PC-3 (cell line): ENCODE results near the gene CRIP3. TPM values are rescaled to one million over a fixed set of nuclear protein-coding genes. Genes with fewer than 3 reads are reported as not detected.

Experiments used
- ATAC-seq: fragments of 200-7000 bp; cut with Tn5 transposase; 2 replicates; pipeline ENCODE4 v1.9.1; 2020; ENCODE audit warnings: mild to moderate bottlenecking, moderate library complexity
- BruUV-seq: library from RNA; stranded (reverse); fragments of 400-500 nt; replicated peaks from 2 replicates; lab custom pipeline; 2021; lab: Mats Ljungman, UMichigan
- CTCF ChIA-PET: fragments of 300-600 bp; sonication (Branson Sonifier 250); formaldehyde crosslinking; loops from one replicate; lab custom pipeline; 2022; ENCODE audit warnings: antibody characterized with exemption; lab: Charles Lee
- POLR2A ChIA-PET: fragments of 300-600 bp; sonication (Branson Sonifier 250); formaldehyde crosslinking; loops from one replicate; lab custom pipeline; 2022; ENCODE audit warnings: antibody characterized with exemption; ENCODE audit not compliant: unreplicated experiment; lab: Charles Lee
- DNase-seq: peaks from one replicate; pipeline ENCODE4 v3.0.0-alpha.2; 2015
- H2AFZ ChIP-seq: fragments of 300-600 bp; sonication (generic); 2 replicates; pipeline ENCODE4 v1.6.0; 2016; ENCODE audit warnings: antibody characterized with exemption, low read length
- H3F3A ChIP-seq: fragments of 300-600 bp; sonication (generic); one replicate; pipeline ENCODE4 v1.6.0; 2017; ENCODE audit warnings: antibody characterized with exemption, low read length, control low read depth, mild to moderate bottlenecking; ENCODE audit not compliant: unreplicated experiment
- H3K27ac ChIP-seq: fragments of 300-600 bp; sonication (generic); 2 replicates; pipeline ENCODE4 v1.5.1; 2016; ENCODE audit warnings: mild to moderate bottlenecking, low read length
- H3K27me3 ChIP-seq: fragments of 300-600 bp; sonication (generic); 2 replicates; pipeline ENCODE4 v1.6.1; 2016; ENCODE audit warnings: low read length, mixed read lengths
- H3K36me3 ChIP-seq: fragments of 300-600 bp; sonication (generic); 2 replicates; pipeline ENCODE4 v1.6.1; 2016; ENCODE audit warnings: low read depth, mixed run types, low read length, mixed read lengths
- H3K4me1 ChIP-seq: fragments of 300-600 bp; sonication (generic); 2 replicates; pipeline ENCODE4 v1.5.1; 2016; ENCODE audit warnings: low read length; ENCODE audit not compliant: insufficient read depth
- H3K4me2 ChIP-seq: fragments of 300-600 bp; sonication (generic); 2 replicates; pipeline ENCODE4 v1.6.0; 2016; ENCODE audit warnings: low read length
- H3K4me3 ChIP-seq: fragments of 300-600 bp; sonication (generic); 2 replicates; pipeline ENCODE4 v1.5.1; 2016; ENCODE audit warnings: mild to moderate bottlenecking, low read length, mixed read lengths
- H3K79me2 ChIP-seq: fragments of 300-600 bp; sonication (generic); 2 replicates; pipeline ENCODE4 v1.6.1; 2017; ENCODE audit warnings: low read length, mixed read lengths
- H3K9ac ChIP-seq: fragments of 300-600 bp; sonication (generic); 2 replicates; pipeline ENCODE4 v1.6.0; 2016; ENCODE audit warnings: mild to moderate bottlenecking, low read length
- H3K9me2 ChIP-seq: fragments of 300-600 bp; sonication (generic); replicated peaks from 2 replicates; pipeline ENCODE4 v1.6.1; 2016; ENCODE audit warnings: mixed run types, low read length, mixed read lengths
- H3K9me3 ChIP-seq: fragments of 300-600 bp; sonication (generic); 2 replicates; pipeline ENCODE4 v1.6.1; 2016; ENCODE audit warnings: low read length, mixed read lengths
- H4K20me1 ChIP-seq: fragments of 300-600 bp; sonication (generic); 2 replicates; pipeline ENCODE4 v1.6.1; 2016; ENCODE audit warnings: low read length, mixed read lengths
- CTCF ChIP-seq: fragments of 300-600 bp; sonication (generic); conservative IDR thresholded peaks from 2 replicates; pipeline ENCODE4 v1.5.1; 2017; ENCODE audit warnings: antibody characterized with exemption, low read depth, mild to moderate bottlenecking, low read length
- EZH2 ChIP-seq: fragments of 300-600 bp; sonication (generic); IDR thresholded peaks from one replicate; pipeline ENCODE4 v1.6.1; 2017; ENCODE audit warnings: antibody characterized with exemption, mild to moderate bottlenecking, low read length; ENCODE audit not compliant: unreplicated experiment
- EZH2phosphoT487 ChIP-seq: fragments of 300-600 bp; sonication (generic); IDR thresholded peaks from 2 replicates; pipeline ENCODE4 v1.6.1; 2018; ENCODE audit warnings: mild to moderate bottlenecking, antibody characterized with exemption, low read length, borderline replicate concordance
- intact Hi-C: fragments of 100-400 bp; cut with micrococcal nuclease; formaldehyde crosslinking; loops from 2 replicates; pipeline ENCODE4 v1.9.0; 2023
- total RNA-seq: library from RNA; depleted of rRNA; stranded (reverse); fragments of >200 nt; gene quantifications from 2 replicates; pipeline ENCODE4 v1.2.3, GENCODE V29; 2014

CRIP3 gene
- total RNA-seq, 1 experiment from 2014 or later, result 0.29 TPM

GRCh38 chr6:43318011-43318410, 9.4 kb upstream of the CRIP3 start:
- Histone ChIP-seq H3K27ac (no peak overlapping the region), H3K9me2 (no peaks in the 10 kb centered on the region), H4K20me1 (no peaks in the 10 kb centered on the region), H3K4me3 (no peak overlapping the region), H3K79me2 (no peaks in the 10 kb centered on the region), H3K4me1 (no peaks in the 10 kb centered on the region), H3K9ac (no peak overlapping the region), H3K9me3 (no peaks in the 10 kb centered on the region), H3K4me2 (no peak overlapping the region), H3K36me3 (no peaks in the 10 kb centered on the region), H2AFZ (no peak overlapping the region), H3F3A (peaks cover 4% of the 10 kb centered on the region), H3K27me3 (no peaks in the 10 kb centered on the region)
- BruUV-seq, result no TSS peak
- ChIA-PET POLR2A (no interaction called here), CTCF (interaction anchor here (0.7 kb wide), 1 partner anchor 51 kb away, joined by 3 read pairs; the partner anchor contains the start of gene ZNF318)
- TF ChIP-seq CTCF (no peak), EZH2phosphoT487 (no peak), EZH2 (no peak)
- intact Hi-C loops, result no loop called here
- DNase-seq (no peak), ATAC-seq (no peak)

- DNase-seq (no peak), ATAC-seq (no peak)
- Histone ChIP-seq H3K9me2 (no peaks in the 10 kb centered on the region), H3K9me3 (no peaks in the 10 kb centered on the region), H3K4me1 (peaks cover 4% of the 10 kb centered on the region; the same call in 1 of the 2 replicates), H3K27ac (no peak overlapping the region), H3K27me3 (no peaks in the 10 kb centered on the region), H2AFZ (no peak overlapping the region), H4K20me1 (no peaks in the 10 kb centered on the region), H3K79me2 (no peaks in the 10 kb centered on the region), H3K4me3 (no peak overlapping the region), H3K4me2 (no peak overlapping the region), H3K9ac (no peak overlapping the region), H3F3A (no peaks in the 10 kb centered on the region), H3K36me3 (no peaks in the 10 kb centered on the region)
- ChIA-PET CTCF (no interaction called here), POLR2A (no interaction called here)
- BruUV-seq, result no TSS peak
- TF ChIP-seq EZH2, result no peak
- TF ChIP-seq EZH2phosphoT487, result no peak
- no peak for TF ChIP-seq CTCF
- intact Hi-C loops, result no loop called here
These were observed 5.2 kb upstream of the CRIP3 start for GRCh38 chr6:43313813-43314212.

GRCh38 chr6:43311666-43312065, 3.0 kb upstream of the CRIP3 start:
- TF ChIP-seq CTCF, result no peak
- no peak for TF ChIP-seq EZH2
- TF ChIP-seq EZH2phosphoT487, result no peak
- POLR2A ChIA-PET, result interaction anchor here (0.6 to 0.7 kb wide), 2 partner anchors 297 to 709 kb away, joined by 9 to 15 read pairs; partner anchors contain the start of gene KLHDC3
- CTCF ChIA-PET, result interaction anchor here (0.6 kb wide), 2 partner anchors 16 to 66 kb away, joined by 3 to 4 read pairs; no protein-coding TSS in a partner anchor

More at GRCh38 chr6:43311666-43312065, 3.0 kb upstream of the CRIP3 start:
- no peak overlapping the region for H3K4me2 ChIP-seq
- no peak overlapping the region for H3K9ac ChIP-seq
- H3K4me3 ChIP-seq, result no peak overlapping the region
- intact Hi-C loops, result no loop called here
- DNase-seq (no peak), ATAC-seq (no peak)
- no peaks in the 10 kb centered on the region for H3K9me3 ChIP-seq
- no peaks in the 10 kb centered on the region for H3K79me2 ChIP-seq
- H3F3A ChIP-seq, result no peaks in the 10 kb centered on the region
- H3K4me1 ChIP-seq, result peaks cover 10% of the 10 kb centered on the region; the same call in 1 of the 2 replicates
- H3K36me3 ChIP-seq, result no peaks in the 10 kb centered on the region
- H4K20me1 ChIP-seq, result no peaks in the 10 kb centered on the region
- no peak overlapping the region for H3K27ac ChIP-seq
- no peak overlapping the region for H2AFZ ChIP-seq
- no peaks in the 10 kb centered on the region for H3K9me2 ChIP-seq
- no peaks in the 10 kb centered on the region for H3K27me3 ChIP-seq
- no TSS peak for BruUV-seq
